ENCODE results near the gene CHD9. TPM values are rescaled to one million over a fixed set of nuclear protein-coding genes. Genes with fewer than 3 reads are reported as not detected.

Gene CHD9
- total RNA-seq, 6 experiments from 2014 or later: 19.8 to 44.3 (median 30.2) TPM

DNA sequence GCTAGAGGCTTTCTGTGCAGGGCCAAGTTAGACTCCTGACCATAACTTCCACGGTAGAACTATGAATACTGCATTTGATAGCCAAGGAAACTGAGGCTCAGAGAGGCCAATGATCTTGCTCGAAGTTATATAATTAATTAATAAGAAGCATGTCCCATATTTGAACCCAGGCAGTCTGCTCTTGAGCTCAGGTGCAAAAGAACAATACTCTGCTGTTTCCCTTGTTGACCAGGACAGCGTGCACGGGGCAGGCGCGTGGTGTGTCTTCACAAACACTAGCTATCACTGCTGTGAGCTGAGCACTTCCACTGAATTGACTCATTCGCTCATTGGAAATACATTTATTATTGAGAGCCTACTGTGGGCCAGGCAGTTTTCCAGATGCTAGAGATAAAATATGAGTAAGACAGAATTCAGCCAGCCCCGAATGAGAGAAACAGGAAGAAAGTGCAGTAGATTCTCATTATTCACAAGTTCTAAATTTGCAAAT, 1.6 kb downstream of the CHD9 start:
- TF ChIP-seq, protein P1, sequence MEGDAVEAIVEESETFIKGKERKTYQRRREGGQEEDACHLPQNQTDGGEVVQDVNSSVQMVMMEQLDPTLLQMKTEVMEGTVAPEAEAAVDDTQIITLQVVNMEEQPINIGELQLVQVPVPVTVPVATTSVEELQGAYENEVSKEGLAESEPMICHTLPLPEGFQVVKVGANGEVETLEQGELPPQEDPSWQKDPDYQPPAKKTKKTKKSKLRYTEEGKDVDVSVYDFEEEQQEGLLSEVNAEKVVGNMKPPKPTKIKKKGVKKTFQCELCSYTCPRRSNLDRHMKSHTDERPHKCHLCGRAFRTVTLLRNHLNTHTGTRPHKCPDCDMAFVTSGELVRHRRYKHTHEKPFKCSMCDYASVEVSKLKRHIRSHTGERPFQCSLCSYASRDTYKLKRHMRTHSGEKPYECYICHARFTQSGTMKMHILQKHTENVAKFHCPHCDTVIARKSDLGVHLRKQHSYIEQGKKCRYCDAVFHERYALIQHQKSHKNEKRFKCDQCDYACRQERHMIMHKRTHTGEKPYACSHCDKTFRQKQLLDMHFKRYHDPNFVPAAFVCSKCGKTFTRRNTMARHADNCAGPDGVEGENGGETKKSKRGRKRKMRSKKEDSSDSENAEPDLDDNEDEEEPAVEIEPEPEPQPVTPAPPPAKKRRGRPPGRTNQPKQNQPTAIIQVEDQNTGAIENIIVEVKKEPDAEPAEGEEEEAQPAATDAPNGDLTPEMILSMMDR (IDR thresholded peaks at IDR 0.05): no peak
- no peak for TF ChIP-seq POLR2A (IDR thresholded peaks at IDR 0.05)
- DNase-seq: peak in 2 of 3 donors; percentile 75 to 89
- WGBS (ENCODE audit: insufficient coverage, low coverage, low lambda C conversion rate, missing lambda C conversion rate): 42% methylated on average over 8 of the region's 8 CpGs
- intact Hi-C loops (cut with DNase I): loop anchor here in 1 of 2 donors (5.0 kb wide), 1 partner anchor 71 kb away; no protein-coding TSS in a partner anchor
- ATAC-seq: peak in 2 of 4 donors; percentile 13 to 33
- Histone ChIP-seq H3K36me3 (no peaks in the 10 kb centered on the region), H3K27me3 (no peaks in the 10 kb centered on the region), H3K9me3 (no peaks in the 10 kb centered on the region), H3K4me3 (peak overlapping the region in 1 of 3 donors; percentile 67), H3K27ac (peak overlapping the region; percentile 83 to 89 (median 83)), H3K4me1 (peaks cover 0 to 59% (median 16%) of the 10 kb centered on the region in 4 donors)

DNA sequence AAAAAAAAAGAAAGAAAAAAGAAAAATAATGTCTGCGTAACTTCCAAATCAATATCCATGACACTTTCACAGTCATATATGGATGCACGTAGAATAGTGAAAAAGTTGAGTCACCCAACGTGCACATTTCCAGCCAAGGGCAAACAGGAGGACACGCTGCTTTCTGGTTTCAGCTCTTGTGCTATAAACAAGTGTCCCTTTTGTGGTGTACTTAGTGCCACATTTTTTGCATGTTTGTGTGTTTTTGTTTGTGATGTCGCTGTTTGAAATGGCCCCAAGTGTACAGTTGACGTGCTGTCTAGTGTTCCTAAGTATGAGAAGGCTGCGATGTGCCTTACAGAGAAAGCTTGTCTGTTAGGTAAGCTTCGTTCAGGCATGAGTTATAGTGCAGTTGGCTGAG, 2.9 kb downstream of the CHD9 start:
- Histone ChIP-seq H3K9me3 (no peaks in the 10 kb centered on the region), H3K27me3 (no peaks in the 10 kb centered on the region), H3K4me3 (no peak overlapping the region), H3K27ac (peak overlapping the region in 1 of 3 donors; percentile 22), H3K36me3 (no peaks in the 10 kb centered on the region), H3K4me1 (peaks cover 0 to 61% (median 20%) of the 10 kb centered on the region in 4 donors)
- DNase-seq (no peak), ATAC-seq (no peak)
- TF ChIP-seq, protein P1 (IDR thresholded peaks at IDR 0.05): no peak
- intact Hi-C loops (cut with DNase I): loop anchor here in 1 of 2 donors (5.0 kb wide), 1 partner anchor 70 kb away; no protein-coding TSS in a partner anchor
- 83% methylated on average over 8 of the region's 8 CpGs for WGBS (ENCODE audit: insufficient coverage, low coverage, low lambda C conversion rate, missing lambda C conversion rate)

DNA sequence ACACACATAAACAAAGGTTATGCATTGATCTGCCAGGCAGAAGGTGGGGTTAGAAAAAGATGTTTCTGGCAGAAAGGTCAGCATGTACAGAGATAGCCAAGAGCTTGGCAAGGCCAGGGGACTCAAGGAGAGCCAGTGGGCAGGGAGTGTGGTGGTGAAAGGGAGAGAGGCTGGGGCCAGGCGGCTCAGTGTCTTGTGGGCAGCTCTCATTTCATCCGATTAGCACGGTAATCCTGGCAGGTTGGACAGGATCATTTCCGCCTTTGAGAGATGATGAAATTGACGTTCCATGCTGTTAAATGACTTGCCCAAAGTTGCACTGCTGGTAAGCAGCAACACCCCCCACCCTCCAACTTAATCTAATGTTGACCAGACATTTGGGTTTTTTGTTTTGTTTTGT, 3.6 kb downstream of the CHD9 start:
- ATAC-seq (peak in 1 of 4 donors; percentile 6), DNase-seq (no peak)
- H3K4me3 ChIP-seq: no peak overlapping the region
- intact Hi-C loops (cut with DNase I): loop anchor here in 1 of 2 donors (5.0 kb wide), 1 partner anchor 69 kb away; no protein-coding TSS in a partner anchor
- no peaks in the 10 kb centered on the region for H3K9me3 ChIP-seq
- H3K27ac ChIP-seq: peak overlapping the region in 2 of 3 donors; percentile 22 to 25
- TF ChIP-seq, protein P1 (IDR thresholded peaks at IDR 0.05): no peak
- TF ChIP-seq POLR2A (IDR thresholded peaks at IDR 0.05): peak; percentile 42
- WGBS (ENCODE audit: insufficient coverage, low coverage, low lambda C conversion rate, missing lambda C conversion rate): 29% methylated on average over 5 of the region's 5 CpGs
- H3K4me1 ChIP-seq: peaks cover 0 to 58% (median 20%) of the 10 kb centered on the region in 4 donors
- no peaks in the 10 kb centered on the region for H3K36me3 ChIP-seq
- no peaks in the 10 kb centered on the region for H3K27me3 ChIP-seq

DNA sequence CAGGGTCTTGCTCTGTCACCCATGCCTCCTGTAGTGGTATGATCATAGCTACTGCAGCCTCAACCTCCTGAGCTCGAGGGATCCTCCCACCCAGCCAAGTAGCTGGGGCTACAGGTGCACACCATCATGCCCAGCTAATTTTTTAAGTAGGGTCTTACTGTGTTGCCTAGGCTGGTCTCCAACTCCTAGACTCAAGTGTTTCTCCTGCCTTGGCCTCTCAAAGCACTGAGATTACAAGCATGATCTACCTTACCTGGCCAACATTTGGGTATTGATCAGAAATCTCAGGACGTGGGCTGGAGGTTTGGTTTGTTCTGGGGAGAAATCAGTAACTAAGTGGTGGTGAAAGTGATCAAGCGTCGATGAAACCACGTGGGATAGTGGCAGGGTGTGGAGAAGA, 4.1 kb downstream of the CHD9 start:
- H3K4me3 ChIP-seq: no peak overlapping the region
- no peak for TF ChIP-seq POLR2A (IDR thresholded peaks at IDR 0.05)
- TF ChIP-seq, protein P1 (IDR thresholded peaks at IDR 0.05): no peak

More for the DNA sequence above, 4.1 kb downstream of the CHD9 start:
- Histone ChIP-seq H3K4me1 (peaks cover 0 to 53% (median 20%) of the 10 kb centered on the region in 4 donors), H3K36me3 (no peaks in the 10 kb centered on the region), H3K27me3 (no peaks in the 10 kb centered on the region), H3K9me3 (no peaks in the 10 kb centered on the region), H3K27ac (no peak overlapping the region)
- ATAC-seq (no peak), DNase-seq (no peak)
- intact Hi-C loops (cut with DNase I): loop anchor here in 1 of 2 donors (5.0 kb wide), 1 partner anchor 68 kb away; no protein-coding TSS in a partner anchor
- 36% methylated on average over 5 of the region's 5 CpGs for WGBS (ENCODE audit: insufficient coverage, low coverage, low lambda C conversion rate, missing lambda C conversion rate)
